T-helper 1 cell treated with Interleukin-12 subunit alpha and Interleukin-12 subunit beta and Interleukin-4 antibody, amounts not matched to agents 30 μg/mL and 1 μg/mL, for 36 hours (primary cell): ENCODE data around the gene CSF3.
A peak's percentile ranks its signal among the peaks of the same experiment; 100 is the strongest.

Experiments used
- H3K27ac Mint-ChIP-seq: one replicate; pipeline ENCODE4 v1.8.0; 2021; ENCODE audit warnings: mild to moderate bottlenecking, mixed read lengths
- H3K27me3 Mint-ChIP-seq: one replicate; pipeline ENCODE4 v1.8.0; 2021; ENCODE audit warnings: low read depth, mixed read lengths
- H3K36me3 Mint-ChIP-seq: one replicate; pipeline ENCODE4 v1.8.0; 2021; ENCODE audit warnings: low read depth, mixed read lengths
- H3K4me1 Mint-ChIP-seq: one replicate; pipeline ENCODE4 v1.8.0; 2021; ENCODE audit warnings: low read depth, mixed read lengths
- H3K4me3 Mint-ChIP-seq: one replicate; pipeline ENCODE4 v1.8.0; 2021; ENCODE audit warnings: mild to moderate bottlenecking, moderate library complexity, mixed read lengths
- H3K9me3 Mint-ChIP-seq: one replicate; pipeline ENCODE4 v1.8.0; 2021; ENCODE audit warnings: mixed read lengths

Gene CSF3, protein sequence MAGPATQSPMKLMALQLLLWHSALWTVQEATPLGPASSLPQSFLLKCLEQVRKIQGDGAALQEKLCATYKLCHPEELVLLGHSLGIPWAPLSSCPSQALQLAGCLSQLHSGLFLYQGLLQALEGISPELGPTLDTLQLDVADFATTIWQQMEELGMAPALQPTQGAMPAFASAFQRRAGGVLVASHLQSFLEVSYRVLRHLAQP

DNA sequence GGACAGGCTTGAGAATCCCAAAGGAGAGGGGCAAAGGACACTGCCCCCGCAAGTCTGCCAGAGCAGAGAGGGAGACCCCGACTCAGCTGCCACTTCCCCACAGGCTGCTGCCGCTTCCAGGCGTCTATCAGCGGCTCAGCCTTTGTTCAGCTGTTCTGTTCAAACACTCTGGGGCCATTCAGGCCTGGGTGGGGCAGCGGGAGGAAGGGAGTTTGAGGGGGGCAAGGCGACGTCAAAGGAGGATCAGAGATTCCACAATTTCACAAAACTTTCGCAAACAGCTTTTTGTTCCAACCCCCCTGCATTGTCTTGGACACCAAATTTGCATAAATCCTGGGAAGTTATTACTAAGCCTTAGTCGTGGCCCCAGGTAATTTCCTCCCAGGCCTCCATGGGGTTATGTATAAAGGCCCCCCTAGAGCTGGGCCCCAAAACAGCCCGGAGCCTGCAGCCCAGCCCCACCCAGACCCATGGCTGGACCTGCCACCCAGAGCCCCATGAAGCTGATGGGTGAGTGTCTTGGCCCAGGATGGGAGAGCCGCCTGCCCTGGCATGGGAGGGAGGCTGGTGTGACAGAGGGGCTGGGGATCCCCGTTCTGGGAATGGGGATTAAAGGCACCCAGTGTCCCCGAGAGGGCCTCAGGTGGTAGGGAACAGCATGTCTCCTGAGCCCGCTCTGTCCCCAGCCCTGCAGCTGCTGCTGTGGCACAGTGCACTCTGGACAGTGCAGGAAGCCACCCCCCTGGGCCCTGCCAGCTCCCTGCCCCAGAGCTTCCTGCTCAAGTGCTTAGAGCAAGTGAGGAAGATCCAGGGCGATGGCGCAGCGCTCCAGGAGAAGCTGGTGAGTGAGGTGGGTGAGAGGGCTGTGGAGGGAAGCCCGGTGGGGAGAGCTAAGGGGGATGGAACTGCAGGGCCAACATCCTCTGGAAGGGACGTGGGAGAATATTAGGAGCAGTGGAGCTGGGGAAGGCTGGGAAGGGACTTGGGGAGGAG lies at the start of gene CSF3:
Gene CSF3, plus strand, starts transcription at position 436 of the 993 bp plus-strand sequence. Its CDS starts 35 bp downstream, at position 471.
- Mint-ChIP-seq H3K27ac (no peak within 1 kb of the TSS), H3K4me1 (peaks cover 4% of the 10 kb centered on the region), H3K9me3 (no peaks in the 10 kb centered on the region), H3K27me3 (peaks cover 6% of the 10 kb centered on the region), H3K4me3 (no peak within 1 kb of the TSS), H3K36me3 (peaks cover 6% of the 10 kb centered on the region)

DNA sequence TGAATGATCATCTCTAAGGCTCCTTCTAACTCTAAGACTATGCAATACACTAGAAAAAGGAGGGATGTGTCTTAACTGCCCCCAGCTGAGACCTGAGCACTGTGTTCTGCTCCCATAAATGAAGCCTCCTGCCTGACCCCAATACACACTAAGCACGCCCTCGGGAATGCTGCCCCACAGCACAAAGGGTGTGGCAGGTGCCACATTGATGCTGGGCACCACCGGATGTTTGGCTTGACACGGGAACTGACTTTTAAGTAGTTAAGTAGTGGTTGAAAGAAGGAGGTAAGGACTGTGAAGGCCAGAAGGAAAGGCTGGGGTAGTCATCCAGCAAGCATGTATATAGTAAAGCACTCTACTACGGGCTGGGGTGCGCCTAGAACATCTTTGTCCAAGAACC lies 48.5 kb upstream of the CSF3 start:
- H3K27ac Mint-ChIP-seq = no peak overlapping the region
- H3K36me3 Mint-ChIP-seq = peaks cover 3% of the 10 kb centered on the region
- peaks cover 37% of the 10 kb centered on the region for H3K27me3 Mint-ChIP-seq
- H3K4me1 Mint-ChIP-seq = peaks cover 18% of the 10 kb centered on the region
- H3K9me3 Mint-ChIP-seq = no peaks in the 10 kb centered on the region
- H3K4me3 Mint-ChIP-seq = no peak overlapping the region

DNA sequence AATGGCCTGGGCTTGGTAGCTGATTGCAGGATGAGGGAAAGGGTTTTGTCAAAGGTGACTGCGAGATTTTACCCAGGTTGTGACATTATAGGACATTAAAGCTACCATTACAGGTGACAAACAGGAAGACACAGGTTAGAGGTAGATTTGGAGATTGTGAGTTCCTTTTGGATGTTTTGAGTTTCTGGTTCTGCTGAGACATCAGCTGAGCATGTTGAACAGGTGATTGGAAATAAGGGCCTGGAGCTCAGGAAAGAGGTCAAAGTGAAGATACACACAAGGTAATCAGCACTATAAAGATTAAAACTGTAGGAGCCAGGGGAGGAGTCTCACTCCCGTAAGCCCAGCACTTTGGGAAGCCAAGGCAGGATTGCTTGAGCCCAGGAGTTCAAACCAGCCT lies 46.5 kb upstream of the CSF3 start:
- peaks cover 7% of the 10 kb centered on the region for H3K4me1 Mint-ChIP-seq
- H3K4me3 Mint-ChIP-seq = no peak overlapping the region
- no peaks in the 10 kb centered on the region for H3K9me3 Mint-ChIP-seq
- peaks cover 3% of the 10 kb centered on the region for H3K36me3 Mint-ChIP-seq
- H3K27me3 Mint-ChIP-seq = peaks cover 46% of the 10 kb centered on the region
- peak overlapping the region; percentile 18 for H3K27ac Mint-ChIP-seq

DNA sequence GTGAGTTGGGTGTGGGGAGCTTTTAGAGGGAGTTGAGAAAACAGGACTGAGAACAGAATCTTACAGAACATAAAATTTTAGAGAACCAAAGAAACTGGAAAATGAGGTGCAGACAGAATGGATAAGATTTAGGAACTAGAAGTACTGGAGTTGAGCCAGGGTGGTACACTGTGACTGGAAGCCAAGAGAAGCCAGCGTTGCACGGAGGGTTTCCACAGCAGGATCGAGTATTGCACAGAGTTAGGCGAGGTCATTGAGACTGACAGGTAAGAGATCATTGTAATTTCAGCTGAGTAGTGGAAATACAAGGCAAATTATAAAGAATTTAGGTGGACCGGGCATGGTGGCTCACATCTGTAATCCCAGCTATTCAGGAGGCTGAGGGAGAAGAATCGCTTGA lies 45.9 kb upstream of the CSF3 start:
- Mint-ChIP-seq H3K36me3 (no peaks in the 10 kb centered on the region), H3K4me3 (no peak overlapping the region), H3K27ac (no peak overlapping the region), H3K4me1 (peaks cover 3% of the 10 kb centered on the region), H3K27me3 (peaks cover 48% of the 10 kb centered on the region), H3K9me3 (no peaks in the 10 kb centered on the region)

DNA sequence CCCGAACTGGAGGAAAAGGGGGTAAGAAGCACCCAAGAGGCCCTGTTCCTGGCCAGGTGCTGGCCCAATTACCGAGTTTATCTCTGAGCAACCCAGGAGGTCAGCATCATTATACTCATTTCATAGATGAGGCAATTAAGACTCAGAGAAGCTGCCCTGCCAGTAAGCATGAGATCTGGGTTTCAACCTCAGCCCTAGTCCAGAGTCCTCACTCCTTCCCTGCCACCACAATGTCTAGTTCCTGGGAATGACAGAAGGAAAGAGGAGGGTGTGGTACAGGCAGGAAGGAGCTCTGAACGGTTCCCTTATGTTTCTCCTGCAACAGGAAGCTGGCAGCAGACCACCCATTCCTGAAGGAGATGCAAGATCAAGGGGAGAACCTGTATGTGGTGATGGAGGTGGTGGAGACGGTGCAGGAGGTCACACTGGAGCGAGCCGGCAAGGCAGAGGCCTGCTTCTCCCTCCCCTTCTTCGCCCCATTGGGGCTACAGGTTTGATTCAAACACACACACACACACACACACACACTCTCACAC lies 45.0 kb upstream of the CSF3 start:
- H3K36me3 Mint-ChIP-seq = no peaks in the 10 kb centered on the region
- H3K4me1 Mint-ChIP-seq = no peaks in the 10 kb centered on the region
- no peaks in the 10 kb centered on the region for H3K9me3 Mint-ChIP-seq
- H3K27ac Mint-ChIP-seq = no peak overlapping the region
- H3K27me3 Mint-ChIP-seq = peaks cover 49% of the 10 kb centered on the region
- no peak overlapping the region for H3K4me3 Mint-ChIP-seq

DNA sequence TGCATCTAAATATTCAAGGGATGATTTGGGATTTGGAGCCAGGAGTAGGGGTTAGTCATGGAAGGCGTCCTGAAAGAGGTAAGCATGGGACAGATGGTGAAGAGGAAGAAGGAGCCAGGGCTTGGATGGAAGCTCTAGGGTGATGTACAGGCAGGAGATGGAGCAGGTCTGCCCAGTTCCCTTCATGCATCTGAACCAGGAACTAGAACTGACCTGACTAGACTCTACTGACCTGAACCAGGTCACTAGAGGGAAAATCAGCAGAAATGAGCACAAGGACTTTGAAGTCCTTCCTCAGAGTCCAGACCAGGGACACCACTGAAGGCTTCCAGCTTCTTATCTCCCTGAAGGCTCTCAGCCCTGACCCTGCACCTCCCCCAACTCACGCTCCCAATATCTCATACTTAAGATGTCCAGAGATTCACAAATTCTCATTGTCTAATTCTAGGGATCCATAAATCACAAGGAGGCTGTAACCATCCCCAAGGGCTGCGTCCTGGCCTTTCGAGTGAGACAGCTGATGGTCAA lies 44.1 kb upstream of the CSF3 start:
- no peaks in the 10 kb centered on the region for H3K36me3 Mint-ChIP-seq
- no peaks in the 10 kb centered on the region for H3K4me1 Mint-ChIP-seq
- no peaks in the 10 kb centered on the region for H3K9me3 Mint-ChIP-seq
- peaks cover 54% of the 10 kb centered on the region for H3K27me3 Mint-ChIP-seq
- no peak overlapping the region for H3K4me3 Mint-ChIP-seq
- no peak overlapping the region for H3K27ac Mint-ChIP-seq

DNA sequence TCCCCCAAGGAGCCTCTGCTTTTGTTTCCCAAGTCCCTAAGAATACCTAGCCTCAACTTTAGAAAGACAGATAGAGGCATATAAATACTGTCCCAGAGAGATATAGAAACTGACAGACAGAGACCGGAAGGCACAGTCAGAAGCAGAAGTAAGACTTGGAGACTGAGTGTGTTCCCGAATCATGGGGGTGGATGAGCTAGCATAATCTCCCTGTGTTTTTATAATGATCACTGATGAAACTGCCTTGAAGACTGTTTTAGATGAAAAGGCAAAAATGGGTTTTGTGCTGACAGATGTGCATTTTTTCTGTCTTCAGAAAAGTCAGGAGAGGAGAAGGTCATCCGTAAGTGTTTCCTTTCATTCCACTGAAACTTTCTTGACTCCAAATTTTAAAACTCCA lies 43.0 kb upstream of the CSF3 start:
- Mint-ChIP-seq H3K4me1 (no peaks in the 10 kb centered on the region), H3K4me3 (no peak overlapping the region), H3K27ac (no peak overlapping the region), H3K9me3 (no peaks in the 10 kb centered on the region), H3K27me3 (peaks cover 48% of the 10 kb centered on the region), H3K36me3 (no peaks in the 10 kb centered on the region)

DNA sequence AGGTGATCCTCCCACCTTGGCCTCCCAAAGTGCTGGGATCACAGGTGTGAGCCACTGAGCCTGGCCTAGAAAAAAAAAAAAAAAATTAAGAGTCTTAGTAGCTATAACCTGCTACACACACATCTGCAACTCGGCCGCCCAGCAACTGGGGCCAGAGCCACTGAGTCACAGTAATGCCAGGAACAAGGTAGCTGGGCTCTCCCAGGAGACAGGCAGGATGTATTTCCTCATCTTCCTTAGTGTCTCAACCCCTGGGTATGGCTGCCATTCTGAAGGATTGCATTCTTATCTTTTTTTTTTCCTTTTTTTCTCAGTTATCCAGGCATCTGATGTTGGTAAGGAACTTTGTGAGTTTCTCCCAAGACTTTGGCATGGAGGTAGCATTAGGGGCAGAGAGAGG lies 41.7 kb upstream of the CSF3 start:
- no peaks in the 10 kb centered on the region for H3K9me3 Mint-ChIP-seq
- no peak overlapping the region for H3K27ac Mint-ChIP-seq
- H3K27me3 Mint-ChIP-seq = peaks cover 51% of the 10 kb centered on the region
- no peaks in the 10 kb centered on the region for H3K4me1 Mint-ChIP-seq
- H3K36me3 Mint-ChIP-seq = no peaks in the 10 kb centered on the region
- H3K4me3 Mint-ChIP-seq = no peak overlapping the region

DNA sequence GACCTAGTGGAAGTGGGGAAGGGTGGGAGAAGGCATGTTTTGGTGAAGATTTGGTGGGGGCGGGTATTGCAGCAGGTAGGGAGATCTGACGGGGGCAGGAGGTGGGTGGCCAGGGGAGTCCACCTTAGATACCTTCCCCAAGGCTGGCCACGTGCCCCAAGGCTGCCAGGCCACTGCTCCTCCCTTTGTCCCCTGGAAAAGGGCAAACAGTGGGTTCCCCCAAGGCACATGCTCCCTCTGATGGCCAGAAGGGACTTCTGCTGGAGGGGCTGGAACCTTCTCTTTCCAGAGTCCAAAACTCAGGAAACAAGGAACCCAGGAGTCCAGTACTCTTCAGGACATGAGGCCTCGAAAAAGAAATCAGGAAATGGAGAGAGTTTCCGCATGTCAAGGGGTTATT lies 40.8 kb upstream of the CSF3 start:
- H3K4me3 Mint-ChIP-seq = no peak overlapping the region
- no peak overlapping the region for H3K27ac Mint-ChIP-seq
- H3K36me3 Mint-ChIP-seq = no peaks in the 10 kb centered on the region
- H3K4me1 Mint-ChIP-seq = peaks cover 2% of the 10 kb centered on the region
- no peaks in the 10 kb centered on the region for H3K9me3 Mint-ChIP-seq
- peaks cover 50% of the 10 kb centered on the region for H3K27me3 Mint-ChIP-seq

DNA sequence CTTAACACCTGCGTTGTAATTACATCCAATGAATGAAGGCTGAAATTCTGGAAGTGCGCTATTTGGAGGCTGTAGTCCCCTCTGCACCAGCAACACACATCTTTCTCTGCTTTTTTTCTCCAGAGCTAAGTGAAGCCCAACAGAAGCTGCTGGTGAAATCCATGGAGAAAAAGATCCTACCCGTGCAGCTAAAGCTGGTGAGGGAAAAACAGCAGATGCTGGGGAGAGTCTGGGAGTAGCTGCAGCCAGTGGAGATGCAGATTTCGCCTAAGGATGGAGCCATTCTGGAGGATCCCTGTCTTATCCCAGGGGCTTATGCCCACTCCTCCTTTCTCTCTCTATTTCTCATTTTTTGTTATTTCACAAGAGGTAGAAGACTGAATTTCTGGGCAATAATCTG lies 39.4 kb upstream of the CSF3 start:
- H3K36me3 Mint-ChIP-seq = no peaks in the 10 kb centered on the region
- peaks cover 46% of the 10 kb centered on the region for H3K27me3 Mint-ChIP-seq
- H3K27ac Mint-ChIP-seq = no peak overlapping the region
- H3K9me3 Mint-ChIP-seq = no peaks in the 10 kb centered on the region
- peaks cover 12% of the 10 kb centered on the region for H3K4me1 Mint-ChIP-seq
- no peak overlapping the region for H3K4me3 Mint-ChIP-seq

DNA sequence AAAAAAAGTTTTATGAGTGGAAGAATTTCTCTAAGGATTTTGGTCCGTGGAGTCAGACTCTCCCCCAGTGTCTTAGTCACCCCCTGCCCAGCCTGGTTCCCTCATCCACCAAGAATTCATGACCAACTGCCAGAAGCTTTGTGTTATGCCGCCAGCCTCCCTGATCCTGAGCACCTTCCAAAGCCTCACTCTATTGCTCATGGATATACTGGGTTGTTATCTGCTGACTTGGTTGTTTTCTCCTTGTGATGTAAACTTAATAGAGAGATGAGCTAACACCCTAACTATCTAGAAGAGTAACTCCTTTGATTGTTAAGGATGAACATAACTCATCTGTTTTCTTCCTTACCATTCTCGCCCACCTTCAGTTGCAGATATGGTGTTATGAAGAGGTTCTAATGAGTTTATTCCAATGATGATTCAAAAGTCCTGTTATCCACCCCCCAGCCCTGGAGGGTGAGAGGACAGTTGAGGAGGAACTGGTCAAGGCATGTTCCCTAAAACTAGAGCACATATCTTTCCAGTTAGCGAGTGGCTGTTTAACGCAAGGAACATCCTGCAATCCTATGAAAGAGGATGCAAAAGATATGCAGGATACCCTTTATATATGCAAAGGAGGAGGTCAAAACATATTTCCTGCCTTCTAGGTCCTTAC lies 36.1 kb upstream of the CSF3 start:
- Mint-ChIP-seq H3K9me3 (no peaks in the 10 kb centered on the region), H3K27me3 (peaks cover 23% of the 10 kb centered on the region), H3K36me3 (peaks cover 3% of the 10 kb centered on the region), H3K27ac (no peak overlapping the region), H3K4me3 (peak overlapping the region; percentile 96), H3K4me1 (peaks cover 21% of the 10 kb centered on the region)

DNA sequence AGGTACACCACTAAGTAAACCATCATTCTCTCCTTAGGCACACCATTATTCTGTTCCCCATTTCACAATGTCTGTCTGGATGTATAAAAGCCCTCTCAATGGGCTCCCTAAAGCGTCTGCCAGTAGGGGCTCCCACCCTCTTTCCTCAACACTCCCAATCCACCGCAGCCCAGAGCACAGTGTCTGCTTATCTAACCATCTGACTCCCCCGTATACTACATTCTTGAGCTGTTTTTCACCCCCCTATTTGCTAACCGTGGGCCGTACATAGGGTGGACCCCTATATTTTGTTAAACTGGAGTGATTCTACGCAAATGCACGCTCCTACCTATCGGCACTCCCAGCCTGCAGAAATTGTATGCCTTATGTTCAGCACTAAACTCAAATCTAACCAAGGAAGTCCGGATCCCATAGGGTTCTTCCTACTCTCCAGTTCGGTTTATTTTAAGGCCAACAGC lies 35.3 kb upstream of the CSF3 start:
- H3K27me3 Mint-ChIP-seq = peaks cover 20% of the 10 kb centered on the region
- no peaks in the 10 kb centered on the region for H3K9me3 Mint-ChIP-seq
- peaks cover 21% of the 10 kb centered on the region for H3K4me1 Mint-ChIP-seq
- H3K27ac Mint-ChIP-seq = peak overlapping the region; percentile 92
- H3K4me3 Mint-ChIP-seq = peak overlapping the region; percentile 96
- H3K36me3 Mint-ChIP-seq = peaks cover 8% of the 10 kb centered on the region

DNA sequence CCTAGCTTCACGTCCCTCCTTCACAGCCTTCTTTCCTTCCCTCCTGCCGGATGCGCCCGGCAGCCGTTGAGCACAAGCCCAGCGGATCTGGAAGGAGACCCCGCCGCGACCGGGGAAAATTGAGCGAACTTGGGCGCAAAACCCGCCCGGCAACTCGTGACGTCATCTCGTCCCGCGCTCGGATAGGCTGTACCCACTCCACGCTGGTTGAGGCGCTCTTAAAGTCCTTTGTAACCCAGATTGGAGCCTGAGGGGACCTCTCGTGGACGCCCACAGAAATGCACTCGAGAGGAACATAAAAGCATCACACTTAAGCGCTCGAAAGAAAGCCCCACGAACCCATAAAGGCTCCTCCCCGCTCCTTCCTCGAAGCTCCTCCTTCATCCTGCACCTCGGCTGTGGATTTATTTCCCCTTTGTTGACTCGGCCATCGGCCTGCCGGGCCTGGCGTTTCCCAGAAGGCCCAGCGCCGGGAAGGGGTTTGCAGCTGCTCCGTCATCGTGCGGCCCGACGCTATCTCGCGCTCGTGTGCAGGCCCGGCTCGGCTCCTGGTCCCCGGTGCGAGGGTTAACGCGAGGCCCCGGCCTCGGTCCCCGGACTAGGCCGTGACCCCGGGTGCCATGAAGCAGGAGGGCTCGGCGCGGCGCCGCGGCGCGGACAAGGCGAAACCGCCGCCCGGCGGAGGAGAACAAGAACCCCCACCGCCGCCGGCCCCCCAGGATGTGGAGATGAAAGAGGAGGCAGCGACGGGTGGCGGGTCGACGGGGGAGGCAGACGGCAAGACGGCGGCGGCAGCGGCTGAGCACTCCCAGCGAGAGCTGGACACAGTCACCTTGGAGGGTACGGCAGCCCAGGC lies 34.7 kb upstream of the CSF3 start, which contains the start of gene PSMD3:
Gene PSMD3, plus strand, starts transcription at position 457 of the 856 bp plus-strand sequence. Its CDS starts 164 bp downstream, at position 621.
- Mint-ChIP-seq H3K4me3 (peak within 1 kb of the TSS; percentile 96), H3K4me1 (peaks cover 21% of the 10 kb centered on the region), H3K9me3 (no peaks in the 10 kb centered on the region), H3K36me3 (peaks cover 11% of the 10 kb centered on the region), H3K27me3 (peaks cover 18% of the 10 kb centered on the region), H3K27ac (peak within 1 kb of the TSS; percentile 92)
